Thyroid gland (tissue), 4 donors: ENCODE results near the gene LDAH. TPM values are rescaled to one million over a fixed set of nuclear protein-coding genes. Genes with fewer than 3 reads are reported as not detected.

ENCODE experiments used
- DNase-seq, 2 donors: peaks; one replicate each; pipeline ENCODE4 v3.0.0-alpha.2; 2019
- H3K27ac ChIP-seq, 3 donors: fragments of 200-600 bp; sonication (generic); 1 replicate in 2 of 3; 2 replicates in 1 of 3; pipeline ENCODE4 v1.5.1; 2016 to 2019; ENCODE audit warnings: mild to moderate bottlenecking in 1 of 3, moderate library complexity in 1 of 3
- H3K27me3 ChIP-seq: fragments of 200-600 bp; sonication (generic); one replicate; pipeline ENCODE4 v1.5.1; 2019
- H3K36me3 ChIP-seq, 2 donors: fragments of 200-600 bp; sonication (generic); one replicate each; pipeline ENCODE4 v1.5.1; 2016 to 2019
- H3K4me1 ChIP-seq, 2 donors: fragments of 200-600 bp; sonication (generic); one replicate each; pipeline ENCODE4 v1.5.1; 2017 to 2019
- H3K4me3 ChIP-seq, 3 donors: fragments of 200-600 bp; sonication (generic); replicated peaks in 1 of 3; 1 replicate in 2 of 3; 2 replicates in 1 of 3; pipeline ENCODE4 v1.5.1; 2016; ENCODE audit warnings: mild to moderate bottlenecking in 1 of 3
- H3K9me3 ChIP-seq: fragments of 200-600 bp; sonication (generic); one replicate; pipeline ENCODE4 v1.5.1; 2017
- POLR2A ChIP-seq, 2 donors: fragments of 450-650 bp; IDR thresholded peaks; one replicate each; pipeline ENCODE4 v1.6.1; 2017; ENCODE audit warnings: antibody characterized with exemption in 2 of 2, mild to moderate bottlenecking in 2 of 2, moderate library complexity in 1 of 2
- WGBS, 2 donors: methylation state at CpG; one replicate each; pipeline ENCODE4 v1.1.5; 2017; 5-methylcytosine and 5-hydroxymethylcytosine counted together
- intact Hi-C: fragments of 100-400 bp; cut with DNase I; formaldehyde crosslinking; loops from one replicate; pipeline ENCODE4 v1.15.1; 2023
- total RNA-seq, 4 donors: library from RNA; depleted of rRNA; stranded (reverse); fragments of >200 nt; gene quantifications; one replicate each; pipeline ENCODE4 v1.2.3, GENCODE V29; 2016
- TF ChIP-seq, protein P1 (sequence below), 6 experiments: fragments of 200-600 bp in 3 of 6; fragments of 450-650 bp in 3 of 6; sonication (generic) in 3 of 6; IDR thresholded peaks; one replicate each; pipeline ENCODE4 v1.5.1; 2016 to 2019; ENCODE audit warnings: antibody characterized with exemption in 6 of 6, mild to moderate bottlenecking in 2 of 6, inconsistent platforms in 1 of 6, moderate library complexity in 1 of 6

LDAH gene
- total RNA-seq, 4 donors from 2014 or later = 11.6 to 17.2 (median 16.2) TPM

DNA sequence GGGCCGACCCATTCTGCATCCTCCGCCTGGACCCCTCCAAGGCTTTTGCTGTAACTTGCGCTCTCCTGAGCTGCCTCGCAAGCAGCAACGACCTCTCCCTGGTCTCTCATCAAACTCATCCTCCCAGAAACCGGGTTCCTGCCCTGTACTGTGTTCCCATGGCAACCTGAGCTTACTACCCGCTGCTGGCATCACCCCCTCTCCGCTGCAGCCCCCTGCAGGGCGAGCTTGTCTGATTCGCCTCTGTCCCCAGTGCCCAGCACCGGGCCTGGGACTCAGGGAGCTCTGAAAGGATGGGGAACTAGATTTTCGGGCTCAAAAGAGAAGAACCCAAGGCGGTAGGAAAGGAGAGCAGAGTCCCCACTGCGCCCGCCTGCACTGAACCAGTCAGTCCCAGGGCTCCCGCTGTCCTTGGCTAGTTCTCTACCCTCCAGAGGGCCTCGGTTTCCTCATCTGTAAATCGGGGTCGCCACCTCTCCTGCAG, 172.5 kb downstream of the LDAH start:
- intact Hi-C loops = no loop called here
- no peaks in the 10 kb centered on the region for H3K36me3 ChIP-seq
- peak in 1 of 2 donors; percentile 19 for DNase-seq
- H3K27me3 ChIP-seq = no peaks in the 10 kb centered on the region
- H3K27ac ChIP-seq = peak overlapping the region; percentile 62 to 98 (median 91)
- 17 to 24% methylated on average over 16 to 18 of the region's 19 CpGs for WGBS, 2 donors
- H3K9me3 ChIP-seq = no peaks in the 10 kb centered on the region
- TF ChIP-seq POLR2A (IDR thresholded peaks at IDR 0.05) = no peak
- TF ChIP-seq, protein P1, sequence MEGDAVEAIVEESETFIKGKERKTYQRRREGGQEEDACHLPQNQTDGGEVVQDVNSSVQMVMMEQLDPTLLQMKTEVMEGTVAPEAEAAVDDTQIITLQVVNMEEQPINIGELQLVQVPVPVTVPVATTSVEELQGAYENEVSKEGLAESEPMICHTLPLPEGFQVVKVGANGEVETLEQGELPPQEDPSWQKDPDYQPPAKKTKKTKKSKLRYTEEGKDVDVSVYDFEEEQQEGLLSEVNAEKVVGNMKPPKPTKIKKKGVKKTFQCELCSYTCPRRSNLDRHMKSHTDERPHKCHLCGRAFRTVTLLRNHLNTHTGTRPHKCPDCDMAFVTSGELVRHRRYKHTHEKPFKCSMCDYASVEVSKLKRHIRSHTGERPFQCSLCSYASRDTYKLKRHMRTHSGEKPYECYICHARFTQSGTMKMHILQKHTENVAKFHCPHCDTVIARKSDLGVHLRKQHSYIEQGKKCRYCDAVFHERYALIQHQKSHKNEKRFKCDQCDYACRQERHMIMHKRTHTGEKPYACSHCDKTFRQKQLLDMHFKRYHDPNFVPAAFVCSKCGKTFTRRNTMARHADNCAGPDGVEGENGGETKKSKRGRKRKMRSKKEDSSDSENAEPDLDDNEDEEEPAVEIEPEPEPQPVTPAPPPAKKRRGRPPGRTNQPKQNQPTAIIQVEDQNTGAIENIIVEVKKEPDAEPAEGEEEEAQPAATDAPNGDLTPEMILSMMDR (IDR thresholded peaks at IDR 0.05) = no peak
- peak overlapping the region; percentile 85 to 93 (median 93) for H3K4me3 ChIP-seq
- H3K4me1 ChIP-seq = peaks cover 25 to 31% of the 10 kb centered on the region in 2 donors

DNA sequence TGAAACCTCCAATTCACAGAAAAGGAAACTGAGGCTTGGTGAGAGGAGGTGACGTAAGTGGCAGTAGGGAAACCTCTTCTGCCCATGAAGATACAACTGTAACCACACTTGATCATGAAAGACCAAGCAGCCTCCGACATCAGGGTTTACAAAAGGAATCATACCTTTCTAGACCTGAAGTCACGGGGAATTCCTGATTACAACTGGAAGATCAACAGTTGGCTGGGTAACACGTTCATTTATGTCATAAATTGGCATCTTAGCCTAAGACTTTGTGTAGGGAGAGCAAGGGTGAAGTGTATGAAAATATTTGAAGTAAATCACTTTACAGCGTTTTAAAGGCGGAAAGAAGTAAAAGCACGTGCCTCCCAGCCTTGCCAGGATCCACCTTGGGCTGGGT, 172.9 kb downstream of the LDAH start:
- H3K27ac ChIP-seq = peak overlapping the region in 2 of 3 donors; percentile 91 to 98
- no peaks in the 10 kb centered on the region for H3K27me3 ChIP-seq
- H3K36me3 ChIP-seq = peaks cover 1 to 3% of the 10 kb centered on the region in 2 donors
- intact Hi-C loops = loop anchor here (10.0 kb wide), 2 partner anchors 245 to 515 kb away; no protein-coding TSS in a partner anchor
- peak overlapping the region in 2 of 3 donors; percentile 93 for H3K4me3 ChIP-seq
- TF ChIP-seq, protein P1 (IDR thresholded peaks at IDR 0.05) = no peak
- no peak for TF ChIP-seq POLR2A (IDR thresholded peaks at IDR 0.05)
- peaks cover 25 to 31% of the 10 kb centered on the region in 2 donors for H3K4me1 ChIP-seq
- H3K9me3 ChIP-seq = no peaks in the 10 kb centered on the region
- no peak for DNase-seq
- 79 to 81% methylated on average over 7 of the region's 7 CpGs for WGBS, 2 donors

DNA sequence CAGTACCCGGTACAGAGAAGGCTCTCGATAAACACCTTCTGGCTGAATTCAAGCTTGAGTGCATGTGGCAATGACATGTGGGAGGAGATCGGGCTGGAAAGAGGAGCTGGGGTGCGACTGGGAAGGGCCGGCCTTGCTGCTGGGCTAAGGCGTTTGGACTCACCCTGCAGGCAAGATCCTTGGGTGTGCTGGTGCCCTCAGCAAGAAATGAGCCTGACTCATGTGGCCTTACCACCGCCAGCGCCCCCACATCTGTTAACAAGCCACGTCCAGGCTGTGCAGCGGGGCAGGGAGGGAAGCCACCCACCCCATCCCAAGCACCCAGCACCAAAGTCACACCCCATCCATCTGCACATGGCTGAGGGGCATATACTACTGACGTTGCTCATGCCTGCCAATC, 173.3 kb downstream of the LDAH start:
- H3K27ac ChIP-seq = peak overlapping the region in 1 of 3 donors; percentile 91
- H3K9me3 ChIP-seq = no peaks in the 10 kb centered on the region
- WGBS, 2 donors = 85 to 89% methylated on average over 11 of the region's 11 CpGs
- intact Hi-C loops = loop anchor here (10.0 kb wide), 2 partner anchors 245 to 515 kb away; no protein-coding TSS in a partner anchor
- H3K27me3 ChIP-seq = no peaks in the 10 kb centered on the region
- H3K36me3 ChIP-seq = peaks cover 2 to 7% of the 10 kb centered on the region in 2 donors
- TF ChIP-seq, protein P1 (IDR thresholded peaks at IDR 0.05) = no peak
- TF ChIP-seq POLR2A (IDR thresholded peaks at IDR 0.05) = no peak
- DNase-seq = peak; percentile 37 to 41
- peaks cover 25 to 31% of the 10 kb centered on the region in 2 donors for H3K4me1 ChIP-seq
- peak overlapping the region in 1 of 3 donors; percentile 93 for H3K4me3 ChIP-seq

DNA sequence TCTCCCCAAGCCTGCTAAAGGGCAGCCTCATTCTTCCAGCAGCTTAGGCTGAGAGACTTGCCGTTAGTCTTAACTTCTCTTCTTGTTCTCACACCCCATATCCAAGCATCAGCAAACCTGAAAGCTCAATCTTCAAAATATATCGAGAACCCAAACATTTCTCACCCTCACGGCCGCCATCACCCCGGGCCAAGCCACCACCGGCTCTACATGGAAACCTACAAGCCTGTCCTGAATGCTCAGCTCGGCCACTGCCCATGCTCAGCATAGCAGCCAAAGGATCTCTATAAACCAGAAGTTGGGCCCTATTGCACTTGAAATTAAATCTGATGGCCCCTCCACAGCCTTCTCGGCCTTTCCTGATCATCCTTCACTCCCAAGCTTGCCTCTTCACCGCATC, 174.1 kb downstream of the LDAH start:
- Histone ChIP-seq H3K4me1 (peaks cover 25 to 31% of the 10 kb centered on the region in 2 donors), H3K27ac (no peak overlapping the region), H3K4me3 (no peak overlapping the region), H3K36me3 (peaks cover 2 to 10% of the 10 kb centered on the region in 2 donors), H3K27me3 (no peaks in the 10 kb centered on the region), H3K9me3 (no peaks in the 10 kb centered on the region)
- 93 to 96% methylated on average over 9 of the region's 9 CpGs for WGBS, 2 donors
- no peak for DNase-seq
- intact Hi-C loops = loop anchor here (10.0 kb wide), 2 partner anchors 244 to 514 kb away; no protein-coding TSS in a partner anchor
- no peak for TF ChIP-seq POLR2A (IDR thresholded peaks at IDR 0.05)
- TF ChIP-seq, protein P1 (IDR thresholded peaks at IDR 0.05) = no peak

DNA sequence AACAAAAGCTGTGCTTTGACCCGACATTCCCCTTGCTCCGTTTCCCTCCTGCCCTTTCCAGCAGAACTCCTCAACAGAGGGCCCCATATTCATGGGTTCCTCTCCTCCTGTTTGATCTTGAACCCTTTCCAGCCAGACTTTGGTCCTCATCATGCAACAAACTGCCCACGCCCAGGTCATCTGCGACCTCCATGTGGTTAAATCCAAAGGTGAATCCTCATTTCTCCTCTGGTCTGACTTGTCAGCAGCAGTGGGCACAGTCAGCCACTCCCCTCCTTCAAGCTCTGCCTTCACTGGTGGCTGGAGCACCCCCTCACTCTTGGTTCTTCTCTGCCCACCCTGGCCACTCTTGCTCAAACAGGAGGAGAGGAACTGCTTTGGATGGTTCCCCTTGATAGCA, 174.7 kb downstream of the LDAH start:
- Histone ChIP-seq H3K4me1 (peaks cover 25 to 31% of the 10 kb centered on the region in 2 donors), H3K4me3 (no peak overlapping the region), H3K27ac (no peak overlapping the region), H3K9me3 (no peaks in the 10 kb centered on the region), H3K36me3 (peaks cover 7 to 10% of the 10 kb centered on the region in 2 donors), H3K27me3 (no peaks in the 10 kb centered on the region)
- DNase-seq = no peak
- 79 to 88% methylated on average over 4 of the region's 4 CpGs for WGBS, 2 donors
- intact Hi-C loops = loop anchor here (10.0 kb wide), 2 partner anchors 243 to 513 kb away; no protein-coding TSS in a partner anchor
- TF ChIP-seq, protein P1 (IDR thresholded peaks at IDR 0.05) = no peak
- TF ChIP-seq POLR2A (IDR thresholded peaks at IDR 0.05) = no peak
